ENCODE results near the gene POU2F1.
A peak's percentile ranks its signal among the peaks of the same experiment; 100 is the strongest.

Gene POU2F1

GRCh38 chr1:167400359-167400953 is 179.8 kb downstream of the POU2F1 start:
- peaks cover 21% of the 10 kb centered on the region for H3K36me3 Mint-ChIP-seq (ENCODE audit: low read depth)
- H3K27ac Mint-ChIP-seq, result no peak overlapping the region
- no peaks in the 10 kb centered on the region for H3K27me3 Mint-ChIP-seq

GRCh38 chr1:167401260-167401873 is 180.7 kb downstream of the POU2F1 start:
- H3K4me1 Mint-ChIP-seq, result no peaks in the 10 kb centered on the region
- no peaks in the 10 kb centered on the region for H3K27me3 Mint-ChIP-seq
- H3K4me3 Mint-ChIP-seq, result no peak overlapping the region
- no peaks in the 10 kb centered on the region for H3K9me3 Mint-ChIP-seq
- DNase-seq (peak; percentile 47), ATAC-seq (peak; percentile 78)
- peaks cover 28% of the 10 kb centered on the region for H3K36me3 Mint-ChIP-seq (ENCODE audit: low read depth)
- H3K27ac Mint-ChIP-seq, result no peak overlapping the region

More at GRCh38 chr1:167400359-167400953, 179.8 kb downstream of the POU2F1 start:
- Mint-ChIP-seq H3K4me1 (no peaks in the 10 kb centered on the region), H3K9me3 (no peaks in the 10 kb centered on the region), H3K4me3 (no peak overlapping the region)
- DNase-seq (no peak), ATAC-seq (no peak)

GRCh38 chr1:167404161-167404888 is 183.6 kb downstream of the POU2F1 start:
- no peaks in the 10 kb centered on the region for H3K27me3 Mint-ChIP-seq
- no peak overlapping the region for H3K4me3 Mint-ChIP-seq
- H3K9me3 Mint-ChIP-seq, result no peaks in the 10 kb centered on the region
- DNase-seq, result no peak
- H3K27ac Mint-ChIP-seq, result no peak overlapping the region
- no peaks in the 10 kb centered on the region for H3K4me1 Mint-ChIP-seq
- peaks cover 23% of the 10 kb centered on the region for H3K36me3 Mint-ChIP-seq (ENCODE audit: low read depth)
- no peak for ATAC-seq

- Mint-ChIP-seq H3K27ac (no peak overlapping the region), H3K36me3 (ENCODE audit: low read depth) (peaks cover 24% of the 10 kb centered on the region), H3K4me3 (no peak overlapping the region), H3K4me1 (no peaks in the 10 kb centered on the region), H3K27me3 (no peaks in the 10 kb centered on the region), H3K9me3 (no peaks in the 10 kb centered on the region)
- ATAC-seq (no peak), DNase-seq (no peak)
Observed at GRCh38 chr1:167404908-167405307, 184.2 kb downstream of the POU2F1 start.

GRCh38 chr1:167408355-167408754 is 187.7 kb downstream of the POU2F1 start:
- DNase-seq, result no peak
- ATAC-seq, result no peak
- no peak overlapping the region for H3K27ac Mint-ChIP-seq
- H3K27me3 Mint-ChIP-seq, result no peaks in the 10 kb centered on the region
- H3K4me3 Mint-ChIP-seq, result no peak overlapping the region
- peaks cover 32% of the 10 kb centered on the region for H3K36me3 Mint-ChIP-seq (ENCODE audit: low read depth)
- H3K4me1 Mint-ChIP-seq, result peaks cover 13% of the 10 kb centered on the region
- H3K9me3 Mint-ChIP-seq, result no peaks in the 10 kb centered on the region

GRCh38 chr1:167409183-167409582 is 188.5 kb downstream of the POU2F1 start:
- no peak for ATAC-seq
- no peak overlapping the region for H3K27ac Mint-ChIP-seq
- H3K4me3 Mint-ChIP-seq, result no peak overlapping the region
- H3K9me3 Mint-ChIP-seq, result no peaks in the 10 kb centered on the region
- peaks cover 15% of the 10 kb centered on the region for H3K4me1 Mint-ChIP-seq
- H3K27me3 Mint-ChIP-seq, result no peaks in the 10 kb centered on the region
- peaks cover 31% of the 10 kb centered on the region for H3K36me3 Mint-ChIP-seq (ENCODE audit: low read depth)
- no peak for DNase-seq

- Mint-ChIP-seq H3K27me3 (no peaks in the 10 kb centered on the region), H3K4me3 (no peak overlapping the region), H3K9me3 (no peaks in the 10 kb centered on the region), H3K27ac (no peak overlapping the region), H3K4me1 (peaks cover 21% of the 10 kb centered on the region), H3K36me3 (ENCODE audit: low read depth) (peaks cover 30% of the 10 kb centered on the region)
- DNase-seq, result no peak
- peak; percentile 82 for ATAC-seq
Observed at GRCh38 chr1:167412072-167412471, 191.4 kb downstream of the POU2F1 start.

- no peak for DNase-seq
- Mint-ChIP-seq H3K9me3 (no peaks in the 10 kb centered on the region), H3K4me3 (no peak overlapping the region), H3K36me3 (ENCODE audit: low read depth) (peaks cover 30% of the 10 kb centered on the region), H3K27me3 (no peaks in the 10 kb centered on the region), H3K27ac (no peak overlapping the region), H3K4me1 (peaks cover 21% of the 10 kb centered on the region)
- no peak for ATAC-seq
Observed at GRCh38 chr1:167412920-167413319, 192.2 kb downstream of the POU2F1 start.

- Mint-ChIP-seq H3K27ac (no peak overlapping the region), H3K4me1 (peaks cover 21% of the 10 kb centered on the region), H3K36me3 (ENCODE audit: low read depth) (peaks cover 30% of the 10 kb centered on the region), H3K27me3 (no peaks in the 10 kb centered on the region), H3K4me3 (no peak overlapping the region), H3K9me3 (no peaks in the 10 kb centered on the region)
- DNase-seq (no peak), ATAC-seq (no peak)
Observed at GRCh38 chr1:167413328-167413727, 192.6 kb downstream of the POU2F1 start.

GRCh38 chr1:167416506-167416905 is 195.8 kb downstream of the POU2F1 start:
- Mint-ChIP-seq H3K4me3 (no peak overlapping the region), H3K27ac (no peak overlapping the region), H3K27me3 (no peaks in the 10 kb centered on the region), H3K4me1 (peaks cover 18% of the 10 kb centered on the region), H3K36me3 (ENCODE audit: low read depth) (peaks cover 24% of the 10 kb centered on the region), H3K9me3 (no peaks in the 10 kb centered on the region)
- ATAC-seq, result no peak
- DNase-seq, result no peak

- Mint-ChIP-seq H3K4me3 (no peak overlapping the region), H3K4me1 (peaks cover 8% of the 10 kb centered on the region), H3K27ac (no peak overlapping the region), H3K36me3 (ENCODE audit: low read depth) (peaks cover 10% of the 10 kb centered on the region), H3K9me3 (no peaks in the 10 kb centered on the region), H3K27me3 (no peaks in the 10 kb centered on the region)
- ATAC-seq, result no peak
- no peak for DNase-seq
Observed at GRCh38 chr1:167418391-167418790, 197.7 kb downstream of the POU2F1 start.

- Mint-ChIP-seq H3K27ac (no peak overlapping the region), H3K27me3 (no peaks in the 10 kb centered on the region), H3K4me1 (peaks cover 5% of the 10 kb centered on the region), H3K9me3 (no peaks in the 10 kb centered on the region), H3K4me3 (no peak overlapping the region), H3K36me3 (ENCODE audit: low read depth) (peaks cover 7% of the 10 kb centered on the region)
- DNase-seq, result no peak
- no peak for ATAC-seq
Observed at GRCh38 chr1:167419245-167419644, 198.6 kb downstream of the POU2F1 start.

- no peak overlapping the region for H3K4me3 Mint-ChIP-seq
- ATAC-seq, result no peak
- peaks cover 4% of the 10 kb centered on the region for H3K36me3 Mint-ChIP-seq (ENCODE audit: low read depth)
- H3K27ac Mint-ChIP-seq, result no peak overlapping the region
- DNase-seq, result no peak
- H3K4me1 Mint-ChIP-seq, result no peaks in the 10 kb centered on the region
- H3K27me3 Mint-ChIP-seq, result no peaks in the 10 kb centered on the region
- H3K9me3 Mint-ChIP-seq, result no peaks in the 10 kb centered on the region
Observed at GRCh38 chr1:167420510-167420909, 199.8 kb downstream of the POU2F1 start.

- no peak overlapping the region for H3K4me3 Mint-ChIP-seq
- no peak overlapping the region for H3K27ac Mint-ChIP-seq
- H3K36me3 Mint-ChIP-seq (ENCODE audit: low read depth), result peaks cover 2% of the 10 kb centered on the region
- H3K27me3 Mint-ChIP-seq, result no peaks in the 10 kb centered on the region
- ATAC-seq (no peak), DNase-seq (no peak)
- H3K9me3 Mint-ChIP-seq, result no peaks in the 10 kb centered on the region
- H3K4me1 Mint-ChIP-seq, result peaks cover 11% of the 10 kb centered on the region
Observed at GRCh38 chr1:167423684-167424619, 203.3 kb downstream of the POU2F1 start.
